Measurements from ENCODE around the gene MOSPD3. TPM values are rescaled to one million over a fixed set of nuclear protein-coding genes. Genes with fewer than 3 reads are reported as not detected.

The MOSPD3 gene
- total and polyA plus RNA-seq, 2 experiments from 2014 or later = 15.3 to 23.5 TPM

DNA sequence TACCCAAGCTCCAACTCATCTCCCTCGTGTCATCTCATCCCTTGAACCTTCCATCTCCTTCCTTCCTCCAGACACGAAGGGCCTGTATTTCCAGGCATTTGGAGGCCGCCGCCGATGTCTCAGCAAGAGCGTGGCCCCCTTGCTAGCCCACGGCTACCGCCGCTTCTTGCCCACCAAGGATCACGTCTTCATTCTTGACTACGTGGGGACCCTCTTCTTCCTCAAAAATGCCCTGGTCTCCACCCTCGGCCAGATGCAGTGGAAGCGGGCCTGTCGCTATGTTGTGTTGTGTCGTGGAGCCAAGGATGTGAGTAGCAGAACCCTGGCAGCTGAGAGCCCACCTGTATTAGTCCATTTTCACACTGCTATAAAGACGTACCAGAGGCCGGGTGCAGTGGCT lies 20.7 kb upstream of the MOSPD3 start (continued):
- TF ChIP-seq, protein P1, sequence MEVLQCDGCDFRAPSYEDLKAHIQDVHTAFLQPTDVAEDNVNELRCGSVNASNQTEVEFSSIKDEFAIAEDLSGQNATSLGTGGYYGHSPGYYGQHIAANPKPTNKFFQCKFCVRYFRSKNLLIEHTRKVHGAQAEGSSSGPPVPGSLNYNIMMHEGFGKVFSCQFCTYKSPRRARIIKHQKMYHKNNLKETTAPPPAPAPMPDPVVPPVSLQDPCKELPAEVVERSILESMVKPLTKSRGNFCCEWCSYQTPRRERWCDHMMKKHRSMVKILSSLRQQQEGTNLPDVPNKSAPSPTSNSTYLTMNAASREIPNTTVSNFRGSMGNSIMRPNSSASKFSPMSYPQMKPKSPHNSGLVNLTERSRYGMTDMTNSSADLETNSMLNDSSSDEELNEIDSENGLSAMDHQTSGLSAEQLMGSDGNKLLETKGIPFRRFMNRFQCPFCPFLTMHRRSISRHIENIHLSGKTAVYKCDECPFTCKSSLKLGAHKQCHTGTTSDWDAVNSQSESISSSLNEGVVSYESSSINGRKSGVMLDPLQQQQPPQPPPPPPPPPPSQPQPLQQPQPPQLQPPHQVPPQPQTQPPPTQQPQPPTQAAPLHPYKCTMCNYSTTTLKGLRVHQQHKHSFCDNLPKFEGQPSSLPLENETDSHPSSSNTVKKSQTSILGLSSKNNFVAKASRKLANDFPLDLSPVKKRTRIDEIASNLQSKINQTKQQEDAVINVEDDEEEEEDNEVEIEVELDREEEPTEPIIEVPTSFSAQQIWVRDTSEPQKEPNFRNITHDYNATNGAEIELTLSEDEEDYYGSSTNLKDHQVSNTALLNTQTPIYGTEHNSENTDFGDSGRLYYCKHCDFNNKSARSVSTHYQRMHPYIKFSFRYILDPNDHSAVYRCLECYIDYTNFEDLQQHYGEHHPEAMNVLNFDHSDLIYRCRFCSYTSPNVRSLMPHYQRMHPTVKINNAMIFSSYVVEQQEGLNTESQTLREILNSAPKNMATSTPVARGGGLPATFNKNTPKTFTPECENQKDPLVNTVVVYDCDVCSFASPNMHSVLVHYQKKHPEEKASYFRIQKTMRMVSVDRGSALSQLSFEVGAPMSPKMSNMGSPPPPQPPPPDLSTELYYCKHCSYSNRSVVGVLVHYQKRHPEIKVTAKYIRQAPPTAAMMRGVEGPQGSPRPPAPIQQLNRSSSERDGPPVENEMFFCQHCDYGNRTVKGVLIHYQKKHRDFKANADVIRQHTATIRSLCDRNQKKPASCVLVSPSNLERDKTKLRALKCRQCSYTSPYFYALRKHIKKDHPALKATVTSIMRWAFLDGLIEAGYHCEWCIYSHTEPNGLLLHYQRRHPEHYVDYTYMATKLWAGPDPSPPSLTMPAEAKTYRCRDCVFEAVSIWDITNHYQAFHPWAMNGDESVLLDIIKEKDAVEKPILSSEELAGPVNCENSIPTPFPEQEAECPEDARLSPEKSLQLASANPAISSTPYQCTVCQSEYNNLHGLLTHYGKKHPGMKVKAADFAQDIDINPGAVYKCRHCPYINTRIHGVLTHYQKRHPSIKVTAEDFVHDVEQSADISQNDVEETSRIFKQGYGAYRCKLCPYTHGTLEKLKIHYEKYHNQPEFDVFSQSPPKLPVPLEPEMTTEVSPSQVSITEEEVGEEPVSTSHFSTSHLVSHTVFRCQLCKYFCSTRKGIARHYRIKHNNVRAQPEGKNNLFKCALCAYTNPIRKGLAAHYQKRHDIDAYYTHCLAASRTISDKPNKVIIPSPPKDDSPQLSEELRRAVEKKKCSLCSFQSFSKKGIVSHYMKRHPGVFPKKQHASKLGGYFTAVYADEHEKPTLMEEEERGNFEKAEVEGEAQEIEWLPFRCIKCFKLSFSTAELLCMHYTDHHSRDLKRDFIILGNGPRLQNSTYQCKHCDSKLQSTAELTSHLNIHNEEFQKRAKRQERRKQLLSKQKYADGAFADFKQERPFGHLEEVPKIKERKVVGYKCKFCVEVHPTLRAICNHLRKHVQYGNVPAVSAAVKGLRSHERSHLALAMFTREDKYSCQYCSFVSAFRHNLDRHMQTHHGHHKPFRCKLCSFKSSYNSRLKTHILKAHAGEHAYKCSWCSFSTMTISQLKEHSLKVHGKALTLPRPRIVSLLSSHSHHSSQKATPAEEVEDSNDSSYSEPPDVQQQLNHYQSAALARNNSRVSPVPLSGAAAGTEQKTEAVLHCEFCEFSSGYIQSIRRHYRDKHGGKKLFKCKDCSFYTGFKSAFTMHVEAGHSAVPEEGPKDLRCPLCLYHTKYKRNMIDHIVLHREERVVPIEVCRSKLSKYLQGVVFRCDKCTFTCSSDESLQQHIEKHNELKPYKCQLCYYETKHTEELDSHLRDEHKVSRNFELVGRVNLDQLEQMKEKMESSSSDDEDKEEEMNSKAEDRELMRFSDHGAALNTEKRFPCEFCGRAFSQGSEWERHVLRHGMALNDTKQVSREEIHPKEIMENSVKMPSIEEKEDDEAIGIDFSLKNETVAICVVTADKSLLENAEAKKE (CRISPR knock-in tag; IDR thresholded peaks at IDR 0.05) = no peak
- no peak for TF ChIP-seq EZH2 (IDR thresholded peaks at IDR 0.05; ENCODE audit: low read depth, unreplicated experiment)

DNA sequence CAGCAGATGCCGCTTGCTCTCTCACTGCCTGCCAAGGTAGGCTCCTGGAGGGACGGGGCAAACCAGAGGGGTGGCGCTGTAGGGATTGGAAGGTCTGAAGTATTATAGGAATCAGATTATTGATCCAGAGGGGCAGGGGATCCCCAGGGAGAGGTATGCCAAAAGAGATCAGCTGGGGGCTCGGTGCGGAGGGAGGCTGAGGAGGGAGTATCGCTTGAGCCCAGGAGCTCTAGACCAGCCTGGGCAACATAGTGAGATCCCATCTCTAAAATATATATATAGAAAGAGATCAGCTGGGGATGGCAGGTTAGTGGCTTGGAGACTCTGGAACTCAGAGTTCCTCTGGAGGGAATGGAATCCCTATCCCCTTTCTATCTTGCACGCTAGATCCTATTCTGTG lies 17.2 kb upstream of the MOSPD3 start:
- DNase-seq (ENCODE audit: low spot score) (no peak), ATAC-seq (no peak)
- Histone ChIP-seq H3F3A (replicated peaks; ENCODE audit: low read depth) (no peaks in the 10 kb centered on the region), H3K79me2 (replicated peaks; ENCODE audit: insufficient read depth) (no peaks in the 10 kb centered on the region), H3K4me1 (ENCODE audit: insufficient read depth) (peaks cover 8% of the 10 kb centered on the region; the same call in 1 of the 2 replicates), H3K27me3 (ENCODE audit: insufficient read depth) (peaks cover 20% of the 10 kb centered on the region), H3K27ac (ENCODE audit: low read depth) (no peak overlapping the region), H3K36me3 (ENCODE audit: insufficient read depth) (no peaks in the 10 kb centered on the region; the same call in none of the 2 replicates), H4K20me1 (replicated peaks; ENCODE audit: insufficient read depth) (no peaks in the 10 kb centered on the region; the same call in 1 of the 2 replicates), H3K4me3 (no peak overlapping the region), H3K9me2 (ENCODE audit: insufficient read depth) (no peaks in the 10 kb centered on the region), H3K4me2 (no peak overlapping the region), H2AFZ (no peak overlapping the region)
- H3K4me1 Mint-ChIP-seq = peaks cover 7% of the 10 kb centered on the region
- no peak overlapping the region for H3K27ac Mint-ChIP-seq
- H3K36me3 Mint-ChIP-seq (ENCODE audit: low read depth) = peaks cover 18% of the 10 kb centered on the region
- peaks cover 27% of the 10 kb centered on the region for H3K27me3 Mint-ChIP-seq (ENCODE audit: insufficient read depth, low read depth, poor library complexity)
- H3K4me3 Mint-ChIP-seq = no peak overlapping the region
- no peak for TF ChIP-seq POLR2AphosphoS5 (IDR thresholded peaks at IDR 0.05; ENCODE audit: low read depth)
- no peak for TF ChIP-seq EZH2phosphoT487 (IDR thresholded peaks at IDR 0.05; ENCODE audit: unreplicated experiment)
- no peak for TF ChIP-seq CREB1 (CRISPR knock-in tag; IDR thresholded peaks at IDR 0.05; ENCODE audit: low read depth)
- no peak for TF ChIP-seq EZH2 (IDR thresholded peaks at IDR 0.05; ENCODE audit: low read depth, unreplicated experiment)
- TF ChIP-seq NANOG (IDR thresholded peaks at IDR 0.05; ENCODE audit: borderline replicate concordance) = no peak
- no peak for TF ChIP-seq STAT1 (IDR thresholded peaks at IDR 0.05; ENCODE audit: unreplicated experiment)
- TF ChIP-seq, protein P2, sequence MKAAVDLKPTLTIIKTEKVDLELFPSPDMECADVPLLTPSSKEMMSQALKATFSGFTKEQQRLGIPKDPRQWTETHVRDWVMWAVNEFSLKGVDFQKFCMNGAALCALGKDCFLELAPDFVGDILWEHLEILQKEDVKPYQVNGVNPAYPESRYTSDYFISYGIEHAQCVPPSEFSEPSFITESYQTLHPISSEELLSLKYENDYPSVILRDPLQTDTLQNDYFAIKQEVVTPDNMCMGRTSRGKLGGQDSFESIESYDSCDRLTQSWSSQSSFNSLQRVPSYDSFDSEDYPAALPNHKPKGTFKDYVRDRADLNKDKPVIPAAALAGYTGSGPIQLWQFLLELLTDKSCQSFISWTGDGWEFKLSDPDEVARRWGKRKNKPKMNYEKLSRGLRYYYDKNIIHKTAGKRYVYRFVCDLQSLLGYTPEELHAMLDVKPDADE (IDR thresholded peaks at IDR 0.05) = no peak
- TF ChIP-seq, protein P3, sequence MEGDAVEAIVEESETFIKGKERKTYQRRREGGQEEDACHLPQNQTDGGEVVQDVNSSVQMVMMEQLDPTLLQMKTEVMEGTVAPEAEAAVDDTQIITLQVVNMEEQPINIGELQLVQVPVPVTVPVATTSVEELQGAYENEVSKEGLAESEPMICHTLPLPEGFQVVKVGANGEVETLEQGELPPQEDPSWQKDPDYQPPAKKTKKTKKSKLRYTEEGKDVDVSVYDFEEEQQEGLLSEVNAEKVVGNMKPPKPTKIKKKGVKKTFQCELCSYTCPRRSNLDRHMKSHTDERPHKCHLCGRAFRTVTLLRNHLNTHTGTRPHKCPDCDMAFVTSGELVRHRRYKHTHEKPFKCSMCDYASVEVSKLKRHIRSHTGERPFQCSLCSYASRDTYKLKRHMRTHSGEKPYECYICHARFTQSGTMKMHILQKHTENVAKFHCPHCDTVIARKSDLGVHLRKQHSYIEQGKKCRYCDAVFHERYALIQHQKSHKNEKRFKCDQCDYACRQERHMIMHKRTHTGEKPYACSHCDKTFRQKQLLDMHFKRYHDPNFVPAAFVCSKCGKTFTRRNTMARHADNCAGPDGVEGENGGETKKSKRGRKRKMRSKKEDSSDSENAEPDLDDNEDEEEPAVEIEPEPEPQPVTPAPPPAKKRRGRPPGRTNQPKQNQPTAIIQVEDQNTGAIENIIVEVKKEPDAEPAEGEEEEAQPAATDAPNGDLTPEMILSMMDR (conservative IDR thresholded peaks at IDR 0.05; ENCODE audit: low read depth in 2 of 2) = no peak
- no peak for TF ChIP-seq ZNF331 (CRISPR knock-in tag; IDR thresholded peaks at IDR 0.05; ENCODE audit: low read depth)
- TF ChIP-seq ZNF114 (CRISPR knock-in tag; IDR thresholded peaks at IDR 0.05) = no peak
- H3K9me3 Mint-ChIP-seq = no peaks in the 10 kb centered on the region; the same call in 2 of the 3 replicates

Data from GM23338 (cell line).